BLaER1 treated with 17β-estradiol and CSF1 and Interleukin-3, amounts not matched to agents 10 nM and 100 nM (cell line): ENCODE measurements around the gene LIPM.

Experiments used
- H3K27ac ChIP-seq, 11 experiments: shearing (Covaris generic); formaldehyde crosslinking; 2 replicates each; pipeline ENCODE4 v1.8.1; 2022
- H3K27me3 ChIP-seq, 11 experiments: shearing (Covaris generic); formaldehyde crosslinking; 2 replicates each; pipeline ENCODE4 v1.8.1; 2022
- H3K36me3 ChIP-seq, 11 experiments: shearing (Covaris generic); formaldehyde crosslinking; 2 replicates each; pipeline ENCODE4 v1.8.1; 2022
- H3K4me1 ChIP-seq, 10 experiments: shearing (Covaris generic); formaldehyde crosslinking; 2 replicates each; pipeline ENCODE4 v1.8.1; 2022
- H3K4me2 ChIP-seq, 11 experiments: shearing (Covaris generic); formaldehyde crosslinking; 2 replicates each; pipeline ENCODE4 v1.8.1; 2022
- H3K4me3 ChIP-seq, 10 experiments: shearing (Covaris generic); formaldehyde crosslinking; 2 replicates each; pipeline ENCODE4 v1.8.1; 2022
- H3K9ac ChIP-seq, 11 experiments: shearing (Covaris generic); formaldehyde crosslinking; 2 replicates each; pipeline ENCODE4 v1.8.1; 2022
- H3K9me3 ChIP-seq, 11 experiments: shearing (Covaris generic); formaldehyde crosslinking; replicated peaks in 1 of 11; 2 replicates each; pipeline ENCODE4 v1.8.1; 2022
- H4K20me1 ChIP-seq, 11 experiments: shearing (Covaris generic); formaldehyde crosslinking; 2 replicates each; pipeline ENCODE4 v1.8.1; 2022
- Cebpa-rat ChIP-seq, 11 experiments: shearing (Covaris generic); IDR thresholded peaks; 2 replicates each; pipeline ENCODE4 v1.8.1; 2022

LIPM gene, protein sequence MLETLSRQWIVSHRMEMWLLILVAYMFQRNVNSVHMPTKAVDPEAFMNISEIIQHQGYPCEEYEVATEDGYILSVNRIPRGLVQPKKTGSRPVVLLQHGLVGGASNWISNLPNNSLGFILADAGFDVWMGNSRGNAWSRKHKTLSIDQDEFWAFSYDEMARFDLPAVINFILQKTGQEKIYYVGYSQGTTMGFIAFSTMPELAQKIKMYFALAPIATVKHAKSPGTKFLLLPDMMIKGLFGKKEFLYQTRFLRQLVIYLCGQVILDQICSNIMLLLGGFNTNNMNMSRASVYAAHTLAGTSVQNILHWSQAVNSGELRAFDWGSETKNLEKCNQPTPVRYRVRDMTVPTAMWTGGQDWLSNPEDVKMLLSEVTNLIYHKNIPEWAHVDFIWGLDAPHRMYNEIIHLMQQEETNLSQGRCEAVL

DNA sequence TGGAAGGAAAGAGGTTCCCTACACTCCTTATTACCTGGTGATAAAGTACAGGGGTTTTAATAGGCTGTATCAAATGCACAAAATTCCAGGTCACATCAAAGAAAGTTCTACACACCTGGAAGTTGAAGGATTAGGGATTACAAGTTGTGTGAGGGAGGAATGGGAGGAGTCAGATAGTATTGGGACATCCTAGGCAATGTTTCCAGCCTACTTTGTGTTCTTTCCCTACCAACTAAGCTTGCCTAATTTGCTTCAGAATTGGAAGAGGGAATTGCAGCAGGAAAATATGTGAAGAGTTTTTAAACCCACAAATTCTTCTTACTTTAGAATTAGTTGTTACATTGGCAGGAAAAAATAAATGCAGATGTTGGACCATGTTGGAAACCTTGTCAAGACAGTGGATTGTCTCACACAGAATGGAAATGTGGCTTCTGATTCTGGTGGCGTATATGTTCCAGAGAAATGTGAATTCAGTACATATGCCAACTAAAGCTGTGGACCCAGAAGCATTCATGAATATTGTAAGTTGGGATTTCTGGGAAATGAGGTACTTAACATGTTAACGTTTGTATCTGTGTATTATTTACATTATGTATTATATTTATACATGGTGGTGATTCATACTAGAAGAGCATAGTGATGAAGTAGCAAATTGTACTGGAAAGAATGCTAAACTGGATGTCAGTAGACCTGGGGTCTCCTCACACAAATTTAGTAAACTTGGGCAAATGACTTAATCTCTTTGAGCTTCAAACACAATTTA lies at the start of gene LIPM:
Gene LIPM, plus strand, starts transcription at position 208 of the 763 bp plus-strand sequence. Its CDS starts 167 bp downstream, at position 375.
- Histone ChIP-seq H3K27ac (no peak within 1 kb of the TSS), H3K4me1 (no peaks in the 10 kb centered on the region), H3K4me2 (no peak within 1 kb of the TSS), H3K36me3 (no peaks in the 10 kb centered on the region), H3K9me3 (no peaks in the 10 kb centered on the region), H3K4me3 (no peak within 1 kb of the TSS), H3K27me3 (no peaks in the 10 kb centered on the region), H3K9ac (no peak within 1 kb of the TSS), H4K20me1 (no peaks in the 10 kb centered on the region)
- no peak for TF ChIP-seq Cebpa-rat (IDR thresholded peaks at IDR 0.05)

DNA sequence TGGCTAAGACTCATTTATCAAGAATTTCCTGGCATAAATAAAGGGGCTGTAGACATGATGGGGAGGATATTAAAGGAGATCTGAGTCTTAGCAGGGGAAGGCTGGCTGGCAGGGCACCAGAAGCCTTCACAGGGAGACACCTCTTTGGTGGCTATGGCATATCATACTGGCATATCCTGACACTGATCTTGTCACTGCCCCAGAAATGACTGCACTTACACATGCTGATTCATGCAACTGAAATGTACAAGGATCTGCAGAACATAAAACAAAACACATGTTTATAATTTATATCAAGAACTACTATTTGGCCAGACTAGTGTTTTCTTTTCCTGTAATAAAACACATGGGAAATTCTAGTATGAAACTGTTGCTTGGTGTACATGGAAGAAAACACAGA lies 48.2 kb upstream of the LIPM start:
- H3K4me1 ChIP-seq: peaks cover 0 to 4% (median 0%) of the 10 kb centered on the region in 10 experiments; a peak in 6 of 20 replicates
- H3K27ac ChIP-seq: no peak overlapping the region
- no peaks in the 10 kb centered on the region for H3K27me3 ChIP-seq
- H3K36me3 ChIP-seq: no peaks in the 10 kb centered on the region
- no peak overlapping the region for H3K9ac ChIP-seq
- H3K9me3 ChIP-seq: peaks cover 0 to 4% (median 1%) of the 10 kb centered on the region in 11 experiments; a peak in 4 of 22 replicates
- H4K20me1 ChIP-seq: no peaks in the 10 kb centered on the region
- no peak overlapping the region for H3K4me3 ChIP-seq
- no peak overlapping the region for H3K4me2 ChIP-seq
- no peak for TF ChIP-seq Cebpa-rat (IDR thresholded peaks at IDR 0.05)

DNA sequence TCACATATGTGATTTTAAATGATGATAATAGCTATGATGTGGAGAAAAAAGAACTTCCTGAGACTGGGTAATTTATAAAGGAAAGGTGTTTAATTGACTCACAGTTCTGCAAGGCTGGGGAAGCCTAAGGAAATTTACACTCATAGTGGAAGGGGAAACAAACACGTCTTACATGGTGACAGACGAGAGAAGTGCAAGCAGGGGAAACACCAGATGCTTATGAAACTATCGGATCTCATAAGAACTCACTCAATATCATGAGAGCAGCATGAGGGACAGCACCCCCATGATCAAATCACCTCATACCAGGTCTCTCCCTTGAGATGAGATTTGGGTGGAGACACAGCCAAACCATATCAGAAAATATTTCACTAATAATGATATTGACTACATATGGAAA lies 46.8 kb upstream of the LIPM start:
- Histone ChIP-seq H4K20me1 (no peaks in the 10 kb centered on the region), H3K4me2 (no peak overlapping the region), H3K9me3 (no peaks in the 10 kb centered on the region), H3K27me3 (no peaks in the 10 kb centered on the region), H3K4me1 (peaks cover 0 to 12% (median 0%) of the 10 kb centered on the region in 10 experiments; a peak in 7 of 20 replicates), H3K27ac (no peak overlapping the region), H3K36me3 (no peaks in the 10 kb centered on the region), H3K9ac (no peak overlapping the region), H3K4me3 (no peak overlapping the region)
- no peak for TF ChIP-seq Cebpa-rat (IDR thresholded peaks at IDR 0.05)

DNA sequence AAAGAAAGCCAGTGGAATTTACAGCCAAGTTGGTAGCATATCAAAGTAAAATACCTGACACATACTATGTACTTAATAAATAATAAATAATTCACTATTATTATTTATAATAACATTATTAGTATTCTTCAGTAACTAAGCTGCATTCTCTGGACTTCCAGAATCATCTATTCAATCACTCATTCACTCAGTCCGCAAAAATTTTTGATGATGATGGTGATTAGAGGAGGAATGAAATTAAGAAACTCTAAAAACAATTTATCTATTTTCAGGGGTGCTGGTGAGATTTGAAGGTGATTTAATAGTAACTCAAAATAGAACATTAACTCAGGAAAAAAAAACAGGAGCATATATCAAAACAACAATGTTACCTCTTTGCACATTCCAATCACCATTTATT lies 45.9 kb upstream of the LIPM start:
- no peak for TF ChIP-seq Cebpa-rat (IDR thresholded peaks at IDR 0.05)
- H3K4me2 ChIP-seq: no peak overlapping the region

DNA sequence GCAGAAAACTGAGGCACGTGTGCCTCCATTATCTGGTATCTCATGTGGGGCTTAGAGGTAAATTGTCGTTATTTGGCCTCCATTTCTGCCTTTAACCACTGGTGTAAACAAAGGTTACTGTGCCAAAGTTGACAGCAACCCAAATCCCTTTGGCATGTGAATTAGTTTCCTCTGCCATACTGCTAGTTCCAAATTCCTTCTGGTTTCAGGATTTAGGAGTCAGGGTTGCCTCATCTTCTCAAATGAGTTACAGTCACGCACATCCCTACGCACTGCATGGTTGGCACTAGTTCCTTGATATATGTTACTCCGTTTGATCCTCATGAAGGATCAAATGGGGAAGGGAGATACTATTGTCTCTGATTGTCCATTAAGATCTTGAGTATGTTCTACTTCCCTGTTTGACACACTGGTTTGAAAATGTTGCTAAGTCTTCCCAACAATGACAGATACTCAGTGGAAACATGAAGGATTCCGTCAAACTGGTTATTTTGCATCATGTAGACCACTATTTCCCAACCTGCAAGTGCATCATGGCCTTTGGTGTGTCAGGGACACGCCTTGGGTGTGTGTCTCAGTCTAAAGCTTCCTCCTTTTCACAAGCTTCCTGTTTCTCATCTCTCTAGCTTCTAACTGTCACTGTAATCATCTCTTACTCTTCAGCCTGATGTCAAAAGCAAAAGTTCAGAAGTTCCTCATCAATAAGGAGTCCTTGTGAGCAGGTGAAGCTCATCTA lies 43.0 kb upstream of the LIPM start, which contains the start of gene LIPN:
Gene LIPN, plus strand, starts transcription at position 655 of the 736 bp plus-strand sequence. CDS start 1,386 bp downstream, outside the sequence.
- Histone ChIP-seq H3K36me3 (no peaks in the 10 kb centered on the region), H3K27me3 (no peaks in the 10 kb centered on the region), H3K9ac (no peak within 1 kb of the TSS; a peak in 1 of 22 replicates), H3K4me2 (peak within 1 kb of the TSS in 5 of 11 experiments; percentile 23 to 41 (median 31); a peak in 6 of 22 replicates), H3K9me3 (no peaks in the 10 kb centered on the region), H3K4me3 (no peak within 1 kb of the TSS), H3K27ac (peak within 1 kb of the TSS in 5 of 11 experiments; percentile 21 to 66 (median 45); a peak in 7 of 22 replicates), H3K4me1 (peaks cover 0 to 12% (median 0%) of the 10 kb centered on the region in 10 experiments; a peak in 7 of 20 replicates), H4K20me1 (no peaks in the 10 kb centered on the region)
- TF ChIP-seq Cebpa-rat (IDR thresholded peaks at IDR 0.05): peak in 2 of 11 experiments; percentile 21 to 29; a peak in 1 of 22 replicates

More for the DNA sequence above, 45.9 kb upstream of the LIPM start:
- Histone ChIP-seq H3K4me1 (peaks cover 0 to 12% (median 0%) of the 10 kb centered on the region in 10 experiments; a peak in 7 of 20 replicates), H3K27ac (no peak overlapping the region), H3K36me3 (no peaks in the 10 kb centered on the region), H3K27me3 (no peaks in the 10 kb centered on the region), H3K4me3 (no peak overlapping the region), H4K20me1 (no peaks in the 10 kb centered on the region), H3K9ac (no peak overlapping the region), H3K9me3 (no peaks in the 10 kb centered on the region)

DNA sequence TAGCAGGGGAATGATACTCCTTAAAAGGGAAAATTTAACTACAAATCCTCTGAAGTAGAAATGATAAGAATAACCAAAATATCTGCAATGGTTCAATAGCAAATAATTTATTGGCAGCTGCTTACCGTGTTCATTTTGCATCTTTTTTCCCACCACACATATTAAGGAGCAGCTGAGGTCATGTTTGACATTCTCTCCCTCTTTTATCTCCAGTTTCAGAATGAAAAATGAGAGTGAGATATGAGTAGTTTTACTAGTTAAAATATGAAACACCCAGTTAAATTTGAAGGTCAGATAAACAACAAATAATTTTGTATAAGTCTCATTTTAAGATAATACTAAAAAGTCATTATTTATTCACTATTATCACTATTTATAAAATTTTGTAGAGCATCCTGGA lies 39.6 kb upstream of the LIPM start:
- TF ChIP-seq Cebpa-rat (IDR thresholded peaks at IDR 0.05): no peak
- Histone ChIP-seq H3K4me3 (no peak overlapping the region), H3K9ac (no peak overlapping the region)

DNA sequence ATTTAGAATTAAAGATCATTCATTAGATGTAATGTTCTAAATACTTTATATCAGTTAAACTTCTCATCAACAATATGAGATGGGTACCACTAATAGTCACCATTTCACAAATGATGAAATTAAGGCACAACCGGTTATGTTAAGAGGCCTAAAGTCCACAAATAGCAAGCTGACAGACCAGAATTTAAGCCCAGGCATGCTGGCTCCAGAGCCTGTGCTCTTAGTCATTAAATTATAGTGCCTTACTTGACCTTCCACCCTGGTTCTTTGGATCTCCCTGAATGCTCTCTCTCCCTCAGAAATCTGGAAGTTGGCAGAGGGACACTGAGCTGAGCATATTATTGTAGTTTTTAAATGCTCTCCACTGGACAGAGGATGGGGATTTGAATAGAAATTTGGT lies 39.1 kb upstream of the LIPM start:
- Histone ChIP-seq H3K9ac (no peak overlapping the region), H4K20me1 (no peaks in the 10 kb centered on the region), H3K4me1 (peaks cover 0 to 21% (median 4%) of the 10 kb centered on the region in 10 experiments; a peak in 9 of 20 replicates), H3K9me3 (no peaks in the 10 kb centered on the region), H3K27ac (no peak overlapping the region), H3K4me2 (no peak overlapping the region), H3K27me3 (no peaks in the 10 kb centered on the region), H3K4me3 (no peak overlapping the region), H3K36me3 (no peaks in the 10 kb centered on the region)
- no peak for TF ChIP-seq Cebpa-rat (IDR thresholded peaks at IDR 0.05)

More for the DNA sequence above, 39.6 kb upstream of the LIPM start:
- H3K36me3 ChIP-seq: no peaks in the 10 kb centered on the region
- no peaks in the 10 kb centered on the region for H3K27me3 ChIP-seq
- H4K20me1 ChIP-seq: no peaks in the 10 kb centered on the region
- no peak overlapping the region for H3K27ac ChIP-seq
- H3K4me1 ChIP-seq: peaks cover 0 to 21% (median 4%) of the 10 kb centered on the region in 10 experiments; a peak in 9 of 20 replicates
- no peak overlapping the region for H3K4me2 ChIP-seq
- H3K9me3 ChIP-seq: no peaks in the 10 kb centered on the region

DNA sequence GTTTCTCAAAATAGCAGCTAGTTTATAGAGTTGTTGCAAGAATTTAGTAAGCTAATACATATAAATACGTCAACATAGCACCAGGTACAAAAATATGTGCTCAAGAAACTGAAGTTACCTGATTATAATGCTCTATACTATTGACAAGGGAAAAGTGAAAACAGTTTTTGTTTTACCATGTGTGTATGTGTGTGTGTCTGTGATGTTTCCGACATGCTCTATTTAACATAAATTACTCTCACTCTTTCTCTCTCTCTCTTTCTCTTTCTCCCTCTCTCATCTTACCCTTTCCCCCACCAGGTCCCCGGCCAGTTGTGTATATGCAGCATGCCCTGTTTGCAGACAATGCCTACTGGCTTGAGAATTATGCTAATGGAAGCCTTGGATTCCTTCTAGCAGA lies 38.4 kb upstream of the LIPM start:
- Histone ChIP-seq H4K20me1 (no peaks in the 10 kb centered on the region), H3K27ac (no peak overlapping the region), H3K4me1 (peaks cover 0 to 20% (median 4%) of the 10 kb centered on the region in 10 experiments; a peak in 9 of 20 replicates), H3K27me3 (no peaks in the 10 kb centered on the region), H3K9ac (no peak overlapping the region), H3K4me2 (no peak overlapping the region), H3K9me3 (no peaks in the 10 kb centered on the region), H3K36me3 (no peaks in the 10 kb centered on the region), H3K4me3 (no peak overlapping the region)
- no peak for TF ChIP-seq Cebpa-rat (IDR thresholded peaks at IDR 0.05)
